Upper lobe of left lung (tissue), 6 donors: ENCODE measurements around the gene CFAP45. TPM values are rescaled to one million over a fixed set of nuclear protein-coding genes. Genes with fewer than 3 reads are reported as not detected.

Experiments
- ATAC-seq, 2 donors: fragments of 200-7000 bp; cut with Tn5 transposase; one replicate each; pipeline ENCODE4 v1.9.1; 2022; ENCODE audit warnings: mild to moderate bottlenecking in 2 of 2, moderate library complexity in 2 of 2; ENCODE audit not compliant: low FRiP score in 2 of 2
- DNase-seq, 2 donors: peaks; one replicate each; pipeline ENCODE4 v3.0.0-alpha.2; 2019 to 2020
- H3K27ac ChIP-seq, 4 donors: fragments of 200-600 bp; sonication (generic); one replicate each; pipeline ENCODE4 v1.5.1; 2016 to 2019
- H3K27me3 ChIP-seq, 4 donors: fragments of 200-600 bp; sonication (generic); one replicate each; pipeline ENCODE4 v1.5.1; 2017 to 2019
- H3K36me3 ChIP-seq, 4 donors: fragments of 200-600 bp; sonication (generic); one replicate each; pipeline ENCODE4 v1.5.1; 2016 to 2019
- H3K4me1 ChIP-seq, 4 donors: fragments of 200-600 bp; sonication (generic); one replicate each; pipeline ENCODE4 v1.5.1; 2018 to 2019
- H3K4me3 ChIP-seq, 4 donors: fragments of 200-600 bp; sonication (generic); one replicate each; pipeline ENCODE4 v1.5.1; 2017 to 2019; ENCODE audit warnings: mild to moderate bottlenecking in 2 of 4, moderate library complexity in 1 of 4
- H3K9me3 ChIP-seq, 4 donors: fragments of 200-600 bp; sonication (generic); one replicate each; pipeline ENCODE4 v1.5.1; 2018 to 2019
- CTCF ChIP-seq, 6 experiments: fragments of 450-650 bp in 4 of 6; fragments of 200-600 bp in 2 of 6; sonication (generic) in 2 of 6; IDR thresholded peaks; one replicate each; pipeline ENCODE4 v1.5.1; 2016 to 2019; ENCODE audit warnings: antibody characterized with exemption in 6 of 6
- EP300 ChIP-seq, 4 donors: sonication (generic); formaldehyde crosslinking; IDR thresholded peaks; one replicate each; pipeline ENCODE4 v1.5.1; 2017; ENCODE audit warnings: antibody characterized with exemption in 4 of 4, control low read depth in 2 of 4
- POLR2A ChIP-seq, 4 donors: fragments of 450-650 bp; IDR thresholded peaks; one replicate each; pipeline ENCODE4 v1.5.1; 2016 to 2017; ENCODE audit warnings: antibody characterized with exemption in 4 of 4, mild to moderate bottlenecking in 2 of 4
- POLR2AphosphoS5 ChIP-seq, 2 donors: sonication (generic); formaldehyde crosslinking; IDR thresholded peaks; one replicate each; pipeline ENCODE4 v1.5.1; 2017; ENCODE audit warnings: antibody characterized with exemption in 2 of 2
- WGBS, 2 donors: methylation state at CpG; one replicate each; pipeline ENCODE4 v1.1.5; 2017 to 2018; 5-methylcytosine and 5-hydroxymethylcytosine counted together
- total RNA-seq, 6 donors: library from RNA; depleted of rRNA in 4 of 6; stranded (reverse); fragments of >200 nt in 4 of 6; gene quantifications; one replicate each; pipeline versions ENCODE4 v1.1.0 to v1.2.1, GENCODE V29; 2016 to 2021
- donor health status: DM: no; HTN: no; CAD: no; lungs with moderate emphysema.
- donor health status: DM: no; HTN: yes; CAD: no; lungs with severe emphysema.

Gene CFAP45
- total RNA-seq, 6 donors from 2014 or later: 1.2 to 34.6 (median 9.0) TPM

DNA sequence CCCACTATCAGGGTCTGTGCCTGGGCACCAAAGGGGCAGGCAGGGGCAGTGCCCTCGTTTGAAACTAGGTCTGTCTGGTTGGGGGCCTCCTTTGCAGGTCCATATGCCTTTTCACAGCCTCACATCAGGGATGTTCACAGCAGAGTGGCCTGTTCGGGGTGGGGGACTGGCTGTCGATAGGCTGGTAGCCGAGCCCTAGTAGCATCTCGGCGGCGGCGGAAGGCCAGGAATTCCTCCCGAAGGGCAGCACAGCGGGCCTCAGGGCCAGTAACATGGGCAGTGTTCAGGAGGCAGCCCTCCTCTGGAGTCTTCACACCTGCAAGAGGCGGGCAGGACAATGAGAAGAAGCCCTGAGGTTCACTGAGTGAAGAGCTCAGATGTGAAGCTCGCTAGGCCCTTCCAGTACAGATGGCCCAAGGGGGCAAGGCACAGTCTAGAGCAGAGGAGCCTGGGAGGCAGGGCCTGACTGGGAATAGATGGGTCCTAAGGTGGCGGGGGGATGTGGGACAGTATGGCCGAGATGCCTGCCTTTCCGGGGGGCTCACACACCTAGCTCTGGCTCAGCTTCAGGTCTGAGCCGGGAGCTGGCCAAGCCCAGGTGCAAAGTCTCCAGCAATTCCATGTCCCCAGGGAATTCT is 27.4 kb upstream of the CFAP45 start:
- H3K36me3 ChIP-seq: no peaks in the 10 kb centered on the region
- no peak overlapping the region for H3K27ac ChIP-seq
- DNase-seq (peak in 1 of 2 donors; percentile 54), ATAC-seq (no peak)
- peaks cover 15 to 27% (median 20%) of the 10 kb centered on the region in 4 donors for H3K4me1 ChIP-seq
- WGBS, 2 donors: 95 to 98% methylated on average over 9 to 16 of the region's 16 CpGs
- no peaks in the 10 kb centered on the region for H3K27me3 ChIP-seq
- H3K4me3 ChIP-seq: no peak overlapping the region
- no peaks in the 10 kb centered on the region for H3K9me3 ChIP-seq
- no peak for TF ChIP-seq CTCF (IDR thresholded peaks at IDR 0.05)
- no peak for TF ChIP-seq POLR2AphosphoS5 (IDR thresholded peaks at IDR 0.05)
- no peak for TF ChIP-seq POLR2A (IDR thresholded peaks at IDR 0.05)
- no peak for TF ChIP-seq EP300 (IDR thresholded peaks at IDR 0.05)

DNA sequence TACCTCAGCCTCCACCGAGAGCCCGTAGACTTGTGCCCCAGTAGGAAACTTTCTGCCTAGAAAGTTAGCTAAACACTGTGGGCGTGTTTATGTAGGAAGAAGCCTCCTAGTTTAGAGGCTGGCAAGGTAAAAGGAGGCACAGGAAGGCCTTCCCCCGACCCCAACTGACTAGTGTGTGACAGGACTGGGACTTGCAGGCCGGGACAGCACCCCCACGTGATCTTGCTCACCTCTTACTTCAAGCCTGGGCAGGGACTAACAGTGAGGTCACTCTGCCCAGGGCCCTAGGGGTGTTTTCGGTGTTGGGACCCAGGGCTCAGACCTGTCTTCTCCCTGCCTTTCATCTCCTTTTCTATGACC is 25.7 kb upstream of the CFAP45 start:
- peak in 1 of 2 donors; percentile 70 for DNase-seq
- Histone ChIP-seq H3K4me3 (peak overlapping the region; percentile 75 to 99 (median 82)), H3K9me3 (no peaks in the 10 kb centered on the region), H3K27me3 (no peaks in the 10 kb centered on the region), H3K4me1 (peaks cover 31 to 43% (median 36%) of the 10 kb centered on the region in 4 donors), H3K36me3 (peaks cover 0 to 11% (median under 1%) of the 10 kb centered on the region in 4 donors), H3K27ac (peak overlapping the region; percentile 97 to 99 (median 97))
- no peak for TF ChIP-seq CTCF (IDR thresholded peaks at IDR 0.05)
- no peak for TF ChIP-seq POLR2AphosphoS5 (IDR thresholded peaks at IDR 0.05)
- no peak for TF ChIP-seq POLR2A (IDR thresholded peaks at IDR 0.05)
- TF ChIP-seq EP300 (IDR thresholded peaks at IDR 0.05): no peak
- 5 to 50% methylated on average over 1 to 7 of the region's 7 CpGs for WGBS, 2 donors
- no peak for ATAC-seq

DNA sequence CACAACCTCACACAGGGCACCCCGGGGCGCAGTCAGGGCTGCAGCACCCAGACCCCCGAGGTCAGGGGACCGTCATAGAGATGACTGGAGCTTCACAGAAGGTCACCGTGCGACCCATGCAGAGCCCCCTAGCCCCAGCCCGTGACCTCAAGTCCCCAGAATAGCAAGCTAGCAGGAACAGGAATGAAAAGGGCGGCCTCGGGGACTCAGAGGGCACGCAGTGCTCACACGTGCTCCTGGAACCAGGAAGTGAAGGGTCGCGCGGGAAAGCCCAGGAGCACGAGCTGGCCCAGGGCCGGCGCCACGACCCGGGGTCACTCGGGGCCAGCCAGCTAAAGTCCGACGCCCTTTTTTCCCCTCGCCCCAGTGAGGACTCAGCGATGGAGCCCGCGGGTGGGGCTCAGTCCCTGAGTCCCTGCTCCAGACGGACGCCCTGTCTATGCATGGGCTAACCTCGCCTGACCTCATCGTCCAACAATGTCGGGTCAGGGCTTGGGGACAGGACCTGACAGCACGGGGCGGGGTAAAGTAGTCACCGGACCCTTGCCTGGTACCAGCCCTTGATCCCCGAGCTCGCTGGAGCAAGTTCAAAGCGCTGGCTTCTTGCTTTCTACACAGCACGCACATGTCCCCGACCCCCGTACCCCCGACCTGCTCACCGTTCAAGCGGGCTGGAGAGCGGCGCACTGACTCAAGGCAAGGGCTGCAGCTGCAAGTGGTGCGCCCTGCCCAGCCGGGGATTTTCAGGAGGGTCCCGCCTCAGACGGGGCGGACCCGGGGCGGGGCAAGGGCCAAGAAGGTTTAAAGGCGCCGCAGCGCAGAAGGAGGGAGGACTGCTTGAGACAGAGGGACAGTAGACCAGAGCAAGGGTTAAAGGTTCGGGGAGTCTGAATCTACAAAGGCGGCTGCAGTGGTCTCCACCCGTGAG is 25.1 kb upstream of the CFAP45 start, which contains the start of gene TAGLN2:
Gene TAGLN2 (minus strand): TSS at position 717 of the 928 bp plus-strand sequence. CDS start 4,998 bp downstream, outside the sequence.
- Histone ChIP-seq H3K4me1 (peaks cover 37 to 49% (median 43%) of the 10 kb centered on the region in 4 donors), H3K9me3 (no peaks in the 10 kb centered on the region), H3K27me3 (no peaks in the 10 kb centered on the region), H3K27ac (peak within 1 kb of the TSS; percentile 97 to 99 (median 97)), H3K4me3 (peak within 1 kb of the TSS; percentile 75 to 99 (median 82)), H3K36me3 (peaks cover 3 to 17% (median 5%) of the 10 kb centered on the region in 4 donors)
- peak; percentile 82 to 87 for ATAC-seq
- peak; percentile 94 to 98 for DNase-seq
- TF ChIP-seq EP300 (IDR thresholded peaks at IDR 0.05): peak in 3 of 4 donors; percentile 2 to 12 (median 2)
- peak; percentile 51 to 99 (median 98) for TF ChIP-seq POLR2A (IDR thresholded peaks at IDR 0.05)
- peak; percentile 99 for TF ChIP-seq POLR2AphosphoS5 (IDR thresholded peaks at IDR 0.05)
- TF ChIP-seq CTCF (IDR thresholded peaks at IDR 0.05): peak in 4 of 6 experiments; percentile 7 to 35 (median 12)
- WGBS, 2 donors: 0 to 2% methylated on average over 23 to 42 of the region's 58 CpGs

- DNase-seq (peak; percentile 97 to 98), ATAC-seq (peak; percentile 81 to 85)
- TF ChIP-seq EP300 (IDR thresholded peaks at IDR 0.05) (peak in 3 of 4 donors; percentile 76 to 92 (median 80)), POLR2AphosphoS5 (IDR thresholded peaks at IDR 0.05) (peak; percentile 89 to 93), POLR2A (IDR thresholded peaks at IDR 0.05) (peak in 1 of 4 donors; percentile 64), CTCF (IDR thresholded peaks at IDR 0.05) (peak in 1 of 6 experiments; percentile 8)
- no peaks in the 10 kb centered on the region for H3K9me3 ChIP-seq
- no peaks in the 10 kb centered on the region for H3K27me3 ChIP-seq
- H3K4me1 ChIP-seq: peaks cover 46 to 57% (median 51%) of the 10 kb centered on the region in 4 donors
- H3K36me3 ChIP-seq: peaks cover 11 to 26% (median 14%) of the 10 kb centered on the region in 4 donors
- 1 to 3% methylated on average over 8 to 16 of the region's 31 CpGs for WGBS, 2 donors
- H3K27ac ChIP-seq: peak overlapping the region; percentile 97 to 99 (median 97)
- H3K4me3 ChIP-seq: peak overlapping the region; percentile 75 to 99 (median 82)
Observed at GRCh38 chr1:159924025-159924790, 24.2 kb upstream of the CFAP45 start.
